Panc1 (cell line): ENCODE results near the gene TMEM233. TPM values are rescaled to one million over a fixed set of nuclear protein-coding genes. Genes with fewer than 3 reads are reported as not detected.

Experiments
- ATAC-seq: fragments of 200-7000 bp; cut with Tn5 transposase; 2 replicates; pipeline ENCODE4 v1.9.1; 2020; ENCODE audit warnings: mild to moderate bottlenecking, moderate library complexity
- BruUV-seq: library from RNA; stranded (reverse); fragments of 400-500 nt; replicated peaks from 2 replicates; lab custom pipeline; 2021; lab: Mats Ljungman, UMichigan
- CTCF ChIA-PET: fragments of 300-600 bp; sonication (Branson Sonifier 250); formaldehyde crosslinking; loops from one replicate; lab custom pipeline; 2022; ENCODE audit warnings: antibody characterized with exemption; lab: Charles Lee
- POLR2A ChIA-PET: fragments of 300-600 bp; sonication (Branson Sonifier 250); formaldehyde crosslinking; loops from one replicate; lab custom pipeline; 2022; ENCODE audit warnings: antibody characterized with exemption; lab: Charles Lee
- DNase-seq: peaks from one replicate; pipeline ENCODE4 v3.0.0-alpha.2; 2010; ENCODE audit warnings: low read depth, low spot score
- H3K27ac ChIP-seq: 2 replicates; pipeline ENCODE4 v1.5.1; 2011; ENCODE audit warnings: mild to moderate bottlenecking, low read length, inconsistent platforms
- H3K27me3 ChIP-seq: fragments of 200-500 bp; sonication (Bioruptor generic); 2 replicates; pipeline ENCODE4 v1.6.0; 2014; ENCODE audit warnings: low read length, inconsistent platforms; ENCODE audit not compliant: control insufficient read depth, insufficient read depth
- H3K36me3 ChIP-seq: fragments of 200-500 bp; sonication (Bioruptor generic); 2 replicates; pipeline ENCODE4 v1.5.1; 2014; ENCODE audit warnings: inconsistent platforms, mild to moderate bottlenecking, low read length, moderate library complexity; ENCODE audit not compliant: control insufficient read depth, insufficient read depth
- H3K4me1 ChIP-seq: 2 replicates; pipeline ENCODE4 v1.5.1; 2011; ENCODE audit warnings: inconsistent platforms, mild to moderate bottlenecking, low read length, moderate library complexity; ENCODE audit not compliant: control insufficient read depth, insufficient read depth
- H3K4me3 ChIP-seq, 2 experiments: 2 replicates each; pipeline ENCODE4 v1.5.1; 2011 to 2012; ENCODE audit warnings: low read depth in 2 of 2, low read length in 2 of 2, mild to moderate bottlenecking in 2 of 2, inconsistent platforms in 1 of 2, moderate library complexity in 1 of 2
- H3K9me3 ChIP-seq: fragments of 200-500 bp; sonication (Bioruptor generic); 2 replicates; pipeline ENCODE4 v1.5.1; 2014; ENCODE audit warnings: low read depth, mild to moderate bottlenecking, inconsistent platforms, low read length, moderate library complexity; ENCODE audit not compliant: control insufficient read depth, insufficient read depth
- CTCF ChIP-seq: fragments of 450-650 bp; IDR thresholded peaks from 2 replicates; pipeline ENCODE4 v1.5.1; 2017; ENCODE audit warnings: mild to moderate bottlenecking
- POLR2AphosphoS5 ChIP-seq: IDR thresholded peaks from 2 replicates; pipeline ENCODE4 v1.6.1; 2012; ENCODE audit warnings: mild to moderate bottlenecking, low read depth, low read length, moderate library complexity
- REST ChIP-seq, 2 experiments: IDR thresholded peaks; 2 replicates each; pipeline ENCODE4 v1.6.1; 2011 to 2012; ENCODE audit warnings: low read depth in 2 of 2, control low read depth in 1 of 2, low read length in 1 of 2, mild to moderate bottlenecking in 1 of 2, moderate library complexity in 1 of 2; ENCODE audit not compliant: insufficient read depth in 1 of 2
- SIN3A ChIP-seq: IDR thresholded peaks from 2 replicates; pipeline ENCODE4 v1.6.1; 2012; ENCODE audit warnings: low read depth, mild to moderate bottlenecking, low read length, moderate library complexity, borderline replicate concordance; ENCODE audit not compliant: insufficient read depth
- TCF7L2 ChIP-seq: IDR thresholded peaks from 2 replicates; pipeline ENCODE4 v1.6.1; 2011; ENCODE audit warnings: mild to moderate bottlenecking, low read depth, low read length, inconsistent platforms
- in situ Hi-C: cut with HindIII; loops from 2 replicates; pipeline ENCODE4 v1.10.0; 2016; ENCODE audit warnings: low sequenced_read_pairs, low pct_unique_long_range_greater_than_20kb
- intact Hi-C: fragments of 100-400 bp; cut with micrococcal nuclease; formaldehyde crosslinking; loops from one replicate; pipeline ENCODE4 v1.10.0; 2022; ENCODE audit not compliant: unreplicated experiment
- total RNA-seq: library from RNA; stranded (reverse); gene quantifications from one replicate; pipeline ENCODE4 v1.2.1, GENCODE V29; 2021; ENCODE audit not compliant: unreplicated experiment

Gene TMEM233
- total RNA-seq, 1 experiment from 2014 or later = not detected

DNA sequence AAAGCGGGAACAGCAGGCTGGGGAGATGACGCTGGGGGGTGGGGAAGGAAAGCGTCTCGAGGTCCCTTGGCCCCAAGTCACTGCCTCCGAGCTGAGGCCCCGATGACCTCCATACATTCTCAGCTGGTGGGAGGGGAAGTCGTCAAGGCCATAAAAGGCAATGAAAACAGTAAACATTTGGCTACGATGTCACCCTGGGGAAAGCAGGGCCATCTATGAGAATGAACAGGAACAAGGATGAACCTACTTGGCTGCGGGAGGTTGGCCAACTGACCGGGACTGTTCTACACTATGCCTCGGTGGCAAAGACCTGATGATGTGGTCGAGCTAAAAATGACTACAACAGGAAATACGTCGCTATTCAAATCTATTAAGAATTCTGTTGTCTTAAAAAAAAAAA is 93.8 kb downstream of the TMEM233 start:
- in situ Hi-C loops (no loop called here), intact Hi-C loops (no loop called here)
- ChIA-PET CTCF (no interaction called here), POLR2A (interaction anchor here (0.6 kb wide), 1 partner anchor 70 kb away, joined by 14 read pairs; no protein-coding TSS in a partner anchor)
- no peak for TF ChIP-seq POLR2AphosphoS5
- TF ChIP-seq REST (IDR thresholded peaks at IDR 0.05; ENCODE audit: insufficient read depth in 1 of 2, low read depth in 2 of 2, low read length in 1 of 2) = no peak
- no peak for TF ChIP-seq CTCF
- no peak for TF ChIP-seq TCF7L2
- TF ChIP-seq SIN3A = no peak
- DNase-seq = no peak
- Histone ChIP-seq H3K36me3 (0 out of 2 replicates have a peak, but pooled peaks cover 2% of the 10 kb centered on the region), H3K4me1 (no peaks in the 10 kb centered on the region), H3K9me3 (no peaks in the 10 kb centered on the region), H3K27ac (no peak overlapping the region), H3K27me3 (no peaks in the 10 kb centered on the region), H3K4me3 (no peak overlapping the region)
- no peak for ATAC-seq
- BruUV-seq = no TSS peak

- ChIA-PET CTCF (no interaction called here), POLR2A (no interaction called here)
- no peak for DNase-seq
- H3K36me3 ChIP-seq = 0 out of 2 replicates have a peak, but pooled peaks cover 2% of the 10 kb centered on the region
- no peak for TF ChIP-seq SIN3A
- TF ChIP-seq POLR2AphosphoS5 = no peak
- TF ChIP-seq CTCF = no peak
- TF ChIP-seq TCF7L2 = no peak
- no peak for TF ChIP-seq REST (IDR thresholded peaks at IDR 0.05; ENCODE audit: insufficient read depth in 1 of 2, low read depth in 2 of 2, low read length in 1 of 2)
- H3K4me3 ChIP-seq = no peak overlapping the region
- BruUV-seq = no TSS peak
- intact Hi-C loops = no loop called here
- in situ Hi-C loops = no loop called here
- H3K4me1 ChIP-seq = no peaks in the 10 kb centered on the region
- no peak for ATAC-seq
- no peaks in the 10 kb centered on the region for H3K9me3 ChIP-seq
- no peaks in the 10 kb centered on the region for H3K27me3 ChIP-seq
- no peak overlapping the region for H3K27ac ChIP-seq
These were observed 94.3 kb downstream of the TMEM233 start for GRCh38 chr12:119687879-119688278.
